ENCODE results near the gene SLC24A4.
A peak's percentile ranks its signal among the peaks of the same experiment; 100 is the strongest.
"Not testable (repeated sequence)": the region's sequence is repeated elsewhere in the genome, so short reads cannot be mapped to it uniquely, and the experiment has no call there.

Gene SLC24A4

GRCh38 chr14:92531106-92531873 is 208.3 kb downstream of the SLC24A4 start:
- WGBS (ENCODE audit: insufficient coverage) = 55% methylated on average over 14 of the region's 16 CpGs
- Histone ChIP-seq H3K4me3 (ENCODE audit: control insufficient read depth in 1 of 7, extremely low read depth in 1 of 7, insufficient read depth in 4 of 7, low read depth in 2 of 7, low read length in 6 of 7) (peak overlapping the region in 1 of 7 experiments; percentile 20), H3K27me3 (replicated peaks in 2 of 5; ENCODE audit: control insufficient read depth in 4 of 5, insufficient read depth in 5 of 5, low read length in 4 of 5) (no peaks in the 10 kb centered on the region), H3K27ac (ENCODE audit: insufficient read depth in 1 of 2, low read depth in 1 of 2, low read length in 2 of 2, poor library complexity in 1 of 2, severe bottlenecking in 2 of 2) (peak overlapping the region; percentile 44 to 46), H3K36me3 (ENCODE audit: control insufficient read depth in 4 of 4, insufficient read depth in 4 of 4, low read length in 3 of 4) (no peaks in the 10 kb centered on the region), H3K4me1 (ENCODE audit: control extremely low read depth in 1 of 4, control insufficient read depth in 4 of 4, insufficient read depth in 4 of 4, low read length in 3 of 4) (peaks cover 6 to 68% (median 31%) of the 10 kb centered on the region in 4 experiments), H3K9me3 (ENCODE audit: control extremely low read depth in 1 of 5, control insufficient read depth in 4 of 5, insufficient read depth in 2 of 5, low read depth in 1 of 5, low read length in 4 of 5) (no peaks in the 10 kb centered on the region)
- DNase-seq = peak; percentile 84 to 97 (median 96)
- ChIA-PET CTCF (interaction anchor here (0.9 to 1.0 kb wide), 2 partner anchors 53 to 64 kb away, joined by 3 to 4 read pairs; no protein-coding TSS in a partner anchor), POLR2A (no interaction called here)

- ChIA-PET CTCF (interaction anchor here (0.6 to 1.1 kb wide), 2 partner anchors 100 to 221 kb away, joined by 3 to 4 read pairs; no protein-coding TSS in a partner anchor), POLR2A (no interaction called here)
- H3K9me3 ChIP-seq (ENCODE audit: control extremely low read depth in 1 of 5, control insufficient read depth in 4 of 5, insufficient read depth in 2 of 5, low read depth in 1 of 5, low read length in 4 of 5) = no peaks in the 10 kb centered on the region
- DNase-seq = peak in 1 of 3 donors; percentile 50
- H3K36me3 ChIP-seq (ENCODE audit: control insufficient read depth in 4 of 4, insufficient read depth in 4 of 4, low read length in 3 of 4) = no peaks in the 10 kb centered on the region
- H3K4me3 ChIP-seq (ENCODE audit: control insufficient read depth in 1 of 7, extremely low read depth in 1 of 7, insufficient read depth in 4 of 7, low read depth in 2 of 7, low read length in 6 of 7) = no peak overlapping the region
- no peaks in the 10 kb centered on the region for H3K27me3 ChIP-seq (replicated peaks in 2 of 5; ENCODE audit: control insufficient read depth in 4 of 5, insufficient read depth in 5 of 5, low read length in 4 of 5)
- 52% methylated on average over 8 of the region's 10 CpGs for WGBS (ENCODE audit: insufficient coverage)
- peaks cover 6 to 69% (median 31%) of the 10 kb centered on the region in 4 experiments for H3K4me1 ChIP-seq (ENCODE audit: control extremely low read depth in 1 of 4, control insufficient read depth in 4 of 4, insufficient read depth in 4 of 4, low read length in 3 of 4)
- H3K27ac ChIP-seq (ENCODE audit: insufficient read depth in 1 of 2, low read depth in 1 of 2, low read length in 2 of 2, poor library complexity in 1 of 2, severe bottlenecking in 2 of 2) = no peak overlapping the region
Measured at GRCh38 chr14:92532490-92533163, 209.7 kb downstream of the SLC24A4 start.

GRCh38 chr14:92534932-92535643 is 212.1 kb downstream of the SLC24A4 start:
- Histone ChIP-seq H3K4me3 (ENCODE audit: control insufficient read depth in 1 of 7, extremely low read depth in 1 of 7, insufficient read depth in 4 of 7, low read depth in 2 of 7, low read length in 6 of 7) (no peak overlapping the region), H3K9me3 (ENCODE audit: control extremely low read depth in 1 of 5, control insufficient read depth in 4 of 5, insufficient read depth in 2 of 5, low read depth in 1 of 5, low read length in 4 of 5) (no peaks in the 10 kb centered on the region), H3K36me3 (ENCODE audit: control insufficient read depth in 4 of 4, insufficient read depth in 4 of 4, low read length in 3 of 4) (no peaks in the 10 kb centered on the region), H3K27me3 (replicated peaks in 2 of 5; ENCODE audit: control insufficient read depth in 4 of 5, insufficient read depth in 5 of 5, low read length in 4 of 5) (no peaks in the 10 kb centered on the region), H3K27ac (ENCODE audit: insufficient read depth in 1 of 2, low read depth in 1 of 2, low read length in 2 of 2, poor library complexity in 1 of 2, severe bottlenecking in 2 of 2) (no peak overlapping the region), H3K4me1 (ENCODE audit: control extremely low read depth in 1 of 4, control insufficient read depth in 4 of 4, insufficient read depth in 4 of 4, low read length in 3 of 4) (peaks cover 8 to 72% (median 42%) of the 10 kb centered on the region in 4 experiments)
- ChIA-PET CTCF (interaction anchor here (0.9 to 2.0 kb wide), 4 partner anchors 11 to 156 kb away, joined by 3 to 4 read pairs (median 3); no protein-coding TSS in a partner anchor), POLR2A (interaction anchor here (0.6 to 1.1 kb wide), 2 partner anchors 12 to 830 kb away, joined by 4 to 5 read pairs; no protein-coding TSS in a partner anchor)
- WGBS (ENCODE audit: insufficient coverage) = 98% methylated on average over 10 of the region's 17 CpGs
- peak in 1 of 3 donors; percentile 39 for DNase-seq

GRCh38 chr14:92536231-92536630 is 213.3 kb downstream of the SLC24A4 start:
- not testable (repeated sequence) for H3K4me3 ChIP-seq (ENCODE audit: control insufficient read depth in 1 of 7, extremely low read depth in 1 of 7, insufficient read depth in 4 of 7, low read depth in 2 of 7, low read length in 6 of 7); H3K27me3 ChIP-seq (replicated peaks in 2 of 5; ENCODE audit: control insufficient read depth in 4 of 5, insufficient read depth in 5 of 5, low read length in 4 of 5); H3K27ac ChIP-seq (ENCODE audit: insufficient read depth in 1 of 2, low read depth in 1 of 2, low read length in 2 of 2, poor library complexity in 1 of 2, severe bottlenecking in 2 of 2); DNase-seq; H3K36me3 ChIP-seq (ENCODE audit: control insufficient read depth in 4 of 4, insufficient read depth in 4 of 4, low read length in 3 of 4); H3K9me3 ChIP-seq (ENCODE audit: control extremely low read depth in 1 of 5, control insufficient read depth in 4 of 5, insufficient read depth in 2 of 5, low read depth in 1 of 5, low read length in 4 of 5)
- 91% methylated on average over 5 of the region's 8 CpGs for WGBS (ENCODE audit: insufficient coverage)
- peaks cover 6 to 71% (median 40%) of the 10 kb centered on the region in 4 experiments for H3K4me1 ChIP-seq (ENCODE audit: control extremely low read depth in 1 of 4, control insufficient read depth in 4 of 4, insufficient read depth in 4 of 4, low read length in 3 of 4)
- ChIA-PET CTCF (interaction anchor here (2.0 kb wide), 1 partner anchor 154 kb away, joined by 4 read pairs; no protein-coding TSS in a partner anchor), POLR2A (interaction anchor here (0.6 kb wide), 1 partner anchor 23 kb away, joined by 3 read pairs; no protein-coding TSS in a partner anchor)

- Histone ChIP-seq H3K4me1 (ENCODE audit: control extremely low read depth in 1 of 4, control insufficient read depth in 4 of 4, insufficient read depth in 4 of 4, low read length in 3 of 4) (peaks cover 2 to 62% (median 24%) of the 10 kb centered on the region in 4 experiments), H3K27me3 (replicated peaks in 2 of 5; ENCODE audit: control insufficient read depth in 4 of 5, insufficient read depth in 5 of 5, low read length in 4 of 5) (no peaks in the 10 kb centered on the region), H3K9me3 (ENCODE audit: control extremely low read depth in 1 of 5, control insufficient read depth in 4 of 5, insufficient read depth in 2 of 5, low read depth in 1 of 5, low read length in 4 of 5) (no peaks in the 10 kb centered on the region), H3K27ac (ENCODE audit: insufficient read depth in 1 of 2, low read depth in 1 of 2, low read length in 2 of 2, poor library complexity in 1 of 2, severe bottlenecking in 2 of 2) (peak overlapping the region; percentile 0 to 1), H3K4me3 (ENCODE audit: control insufficient read depth in 1 of 7, extremely low read depth in 1 of 7, insufficient read depth in 4 of 7, low read depth in 2 of 7, low read length in 6 of 7) (no peak overlapping the region), H3K36me3 (ENCODE audit: control insufficient read depth in 4 of 4, insufficient read depth in 4 of 4, low read length in 3 of 4) (peaks cover 0 to 2% (median 0%) of the 10 kb centered on the region in 4 experiments)
- DNase-seq = no peak
- ChIA-PET POLR2A (no interaction called here), CTCF (interaction anchor here (0.7 to 1.7 kb wide), 4 partner anchors 12 to 26 kb away, joined by 3 to 6 read pairs (median 3); no protein-coding TSS in a partner anchor)
- 90% methylated on average over 3 of the region's 6 CpGs for WGBS (ENCODE audit: insufficient coverage)
Measured at GRCh38 chr14:92538412-92538985, 215.5 kb downstream of the SLC24A4 start.

GRCh38 chr14:92539419-92539818 is 216.5 kb downstream of the SLC24A4 start:
- no peaks in the 10 kb centered on the region for H3K27me3 ChIP-seq (replicated peaks in 2 of 5; ENCODE audit: control insufficient read depth in 4 of 5, insufficient read depth in 5 of 5, low read length in 4 of 5)
- CTCF ChIA-PET = interaction anchor here (1.1 to 1.7 kb wide), 6 partner anchors 9 to 65 kb away, joined by 3 to 6 read pairs (median 3); no protein-coding TSS in a partner anchor
- peaks cover 0 to 2% (median 0%) of the 10 kb centered on the region in 4 experiments for H3K36me3 ChIP-seq (ENCODE audit: control insufficient read depth in 4 of 4, insufficient read depth in 4 of 4, low read length in 3 of 4)
- H3K4me1 ChIP-seq (ENCODE audit: control extremely low read depth in 1 of 4, control insufficient read depth in 4 of 4, insufficient read depth in 4 of 4, low read length in 3 of 4) = peaks cover 2 to 68% (median 24%) of the 10 kb centered on the region in 4 experiments
- no peaks in the 10 kb centered on the region for H3K9me3 ChIP-seq (ENCODE audit: control extremely low read depth in 1 of 5, control insufficient read depth in 4 of 5, insufficient read depth in 2 of 5, low read depth in 1 of 5, low read length in 4 of 5)
- POLR2A ChIA-PET = interaction anchor here (1.1 kb wide), 1 partner anchor 23 kb away, joined by 4 read pairs; no protein-coding TSS in a partner anchor
- no peak overlapping the region for H3K4me3 ChIP-seq (ENCODE audit: control insufficient read depth in 1 of 7, extremely low read depth in 1 of 7, insufficient read depth in 4 of 7, low read depth in 2 of 7, low read length in 6 of 7)
- peak overlapping the region; percentile 25 to 55 for H3K27ac ChIP-seq (ENCODE audit: insufficient read depth in 1 of 2, low read depth in 1 of 2, low read length in 2 of 2, poor library complexity in 1 of 2, severe bottlenecking in 2 of 2)
- DNase-seq = no peak
- 97% methylated on average over 3 of the region's 3 CpGs for WGBS (ENCODE audit: insufficient coverage)
